Measurements from ENCODE around the gene FASLG. TPM values are rescaled to one million over a fixed set of nuclear protein-coding genes. Genes with fewer than 3 reads are reported as not detected.
A peak's percentile ranks its signal among the peaks of the same experiment; 100 is the strongest.

Gene FASLG
- total RNA-seq, 3 donors from 2014 or later (not counting 1 experiment from before 2014, with no cell fraction given): 22.1 to 44.5 (median 24.1) TPM

DNA sequence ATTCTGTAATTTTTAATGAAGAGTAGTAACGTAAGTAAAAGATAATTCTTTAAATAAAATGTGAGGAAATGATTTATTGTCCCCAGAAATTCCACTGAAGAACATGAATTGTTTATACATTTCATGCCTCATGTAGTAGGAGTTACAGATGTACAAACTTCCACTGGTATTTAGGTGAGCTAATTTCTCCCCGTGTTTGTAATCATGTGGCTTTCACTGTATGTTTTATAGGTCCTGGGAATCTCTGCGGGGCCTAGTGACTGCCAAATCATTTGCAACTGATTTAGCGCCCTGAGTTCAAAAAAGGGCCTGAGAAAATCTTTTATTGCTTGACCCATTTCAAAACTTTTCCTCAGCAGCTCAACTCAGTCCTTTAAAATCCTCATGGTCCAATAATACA lies 30.5 kb upstream of the FASLG start:
- no peaks in the 10 kb centered on the region for H3K27me3 Mint-ChIP-seq (ENCODE audit: low read depth in 2 of 2)
- peaks cover 28 to 30% of the 10 kb centered on the region in 2 donors for H3K4me1 Mint-ChIP-seq
- H3K9me3 ChIP-seq (ENCODE audit: control insufficient read depth, insufficient read depth, low read length): no peaks in the 10 kb centered on the region
- peak overlapping the region in 1 of 2 donors; percentile 32 for H3K27ac Mint-ChIP-seq
- 89% methylated on average over 4 of the region's 4 CpGs for WGBS (ENCODE audit: insufficient coverage)
- H3K36me3 Mint-ChIP-seq: no peaks in the 10 kb centered on the region
- no peaks in the 10 kb centered on the region for H3K9me3 Mint-ChIP-seq
- intact Hi-C loops (cut with micrococcal nuclease): no loop called here
- DNase-seq (no peak), ATAC-seq (no peak)
- TF ChIP-seq, protein P1, sequence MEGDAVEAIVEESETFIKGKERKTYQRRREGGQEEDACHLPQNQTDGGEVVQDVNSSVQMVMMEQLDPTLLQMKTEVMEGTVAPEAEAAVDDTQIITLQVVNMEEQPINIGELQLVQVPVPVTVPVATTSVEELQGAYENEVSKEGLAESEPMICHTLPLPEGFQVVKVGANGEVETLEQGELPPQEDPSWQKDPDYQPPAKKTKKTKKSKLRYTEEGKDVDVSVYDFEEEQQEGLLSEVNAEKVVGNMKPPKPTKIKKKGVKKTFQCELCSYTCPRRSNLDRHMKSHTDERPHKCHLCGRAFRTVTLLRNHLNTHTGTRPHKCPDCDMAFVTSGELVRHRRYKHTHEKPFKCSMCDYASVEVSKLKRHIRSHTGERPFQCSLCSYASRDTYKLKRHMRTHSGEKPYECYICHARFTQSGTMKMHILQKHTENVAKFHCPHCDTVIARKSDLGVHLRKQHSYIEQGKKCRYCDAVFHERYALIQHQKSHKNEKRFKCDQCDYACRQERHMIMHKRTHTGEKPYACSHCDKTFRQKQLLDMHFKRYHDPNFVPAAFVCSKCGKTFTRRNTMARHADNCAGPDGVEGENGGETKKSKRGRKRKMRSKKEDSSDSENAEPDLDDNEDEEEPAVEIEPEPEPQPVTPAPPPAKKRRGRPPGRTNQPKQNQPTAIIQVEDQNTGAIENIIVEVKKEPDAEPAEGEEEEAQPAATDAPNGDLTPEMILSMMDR (IDR thresholded peaks at IDR 0.05): no peak
- H3K4me3 ChIP-seq (ENCODE audit: low read length): no peak overlapping the region
- H3K27ac ChIP-seq (ENCODE audit: low read length): no peak overlapping the region
- no peaks in the 10 kb centered on the region for H3K36me3 ChIP-seq (ENCODE audit: control insufficient read depth, insufficient read depth, low read length)
- no peak overlapping the region for H3K4me3 Mint-ChIP-seq
- peaks cover 14% of the 10 kb centered on the region for H3K4me1 ChIP-seq (ENCODE audit: control insufficient read depth, insufficient read depth, low read length)
- H3K27me3 ChIP-seq (ENCODE audit: control insufficient read depth, insufficient read depth, low read length): no peaks in the 10 kb centered on the region

DNA sequence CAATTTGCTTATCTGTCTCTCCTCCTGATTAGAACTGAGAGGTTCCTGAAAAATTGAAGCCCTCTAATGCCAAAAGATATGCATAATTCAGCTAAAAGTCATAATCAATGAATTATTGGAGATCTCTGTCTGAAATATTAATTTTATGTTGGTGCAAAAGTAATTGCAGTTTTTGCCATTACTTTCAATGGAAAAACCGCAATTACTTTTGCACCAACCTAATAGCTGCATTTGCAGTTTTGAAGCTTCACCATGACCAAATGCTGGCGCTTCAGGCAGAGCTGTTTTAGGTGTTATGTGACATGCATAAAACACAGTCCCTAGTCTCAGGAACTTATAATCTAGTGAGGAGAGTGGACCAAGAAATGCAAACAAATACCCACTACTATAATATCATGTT lies 29.7 kb upstream of the FASLG start:
- Histone ChIP-seq H3K4me1 (ENCODE audit: control insufficient read depth, insufficient read depth, low read length) (peaks cover 14% of the 10 kb centered on the region), H3K27ac (ENCODE audit: low read length) (peak overlapping the region; percentile 63), H3K27me3 (ENCODE audit: control insufficient read depth, insufficient read depth, low read length) (no peaks in the 10 kb centered on the region), H3K9me3 (ENCODE audit: control insufficient read depth, insufficient read depth, low read length) (no peaks in the 10 kb centered on the region), H3K36me3 (ENCODE audit: control insufficient read depth, insufficient read depth, low read length) (no peaks in the 10 kb centered on the region), H3K4me3 (ENCODE audit: low read length) (no peak overlapping the region)
- H3K27me3 Mint-ChIP-seq (ENCODE audit: low read depth in 2 of 2): no peaks in the 10 kb centered on the region
- DNase-seq (no peak), ATAC-seq (peak in 1 of 3 donors; percentile 52)
- TF ChIP-seq, protein P1 (IDR thresholded peaks at IDR 0.05): no peak
- 75% methylated on average over 2 of the region's 2 CpGs for WGBS (ENCODE audit: insufficient coverage)
- peak overlapping the region; percentile 76 for H3K4me3 Mint-ChIP-seq
- peak overlapping the region; percentile 68 to 84 for H3K27ac Mint-ChIP-seq
- no peaks in the 10 kb centered on the region for H3K36me3 Mint-ChIP-seq
- peaks cover 28 to 30% of the 10 kb centered on the region in 2 donors for H3K4me1 Mint-ChIP-seq
- intact Hi-C loops (cut with micrococcal nuclease): no loop called here
- H3K9me3 Mint-ChIP-seq: no peaks in the 10 kb centered on the region

DNA sequence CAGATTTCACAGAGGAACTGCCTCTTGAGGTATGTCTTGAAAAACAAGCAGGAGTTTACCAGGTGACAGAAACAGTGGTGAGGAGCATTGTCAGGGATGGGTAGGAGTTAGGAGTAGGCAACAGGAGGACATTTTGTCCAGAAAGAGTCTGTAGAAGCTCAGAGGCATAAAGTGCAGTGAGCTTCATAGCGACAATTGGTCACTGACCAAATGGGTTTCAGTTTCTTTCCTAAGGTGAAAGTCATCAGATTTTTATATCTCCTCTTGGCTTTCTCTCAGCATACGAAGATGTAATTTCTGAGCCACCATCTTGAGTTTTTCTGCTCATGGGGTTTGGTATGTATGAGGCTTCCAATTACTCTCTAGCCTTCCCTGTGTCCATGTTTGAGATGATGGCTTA lies 29.3 kb upstream of the FASLG start:
- TF ChIP-seq, protein P1 (IDR thresholded peaks at IDR 0.05): no peak
- Histone ChIP-seq H3K4me3 (ENCODE audit: low read length) (no peak overlapping the region), H3K9me3 (ENCODE audit: control insufficient read depth, insufficient read depth, low read length) (no peaks in the 10 kb centered on the region), H3K36me3 (ENCODE audit: control insufficient read depth, insufficient read depth, low read length) (no peaks in the 10 kb centered on the region), H3K27me3 (ENCODE audit: control insufficient read depth, insufficient read depth, low read length) (no peaks in the 10 kb centered on the region), H3K27ac (ENCODE audit: low read length) (peak overlapping the region; percentile 63), H3K4me1 (ENCODE audit: control insufficient read depth, insufficient read depth, low read length) (peaks cover 14% of the 10 kb centered on the region)
- intact Hi-C loops (cut with micrococcal nuclease): no loop called here
- 44% methylated on average over 2 of the region's 2 CpGs for WGBS (ENCODE audit: insufficient coverage)
- Mint-ChIP-seq H3K36me3 (no peaks in the 10 kb centered on the region), H3K4me1 (peaks cover 28 to 30% of the 10 kb centered on the region in 2 donors), H3K4me3 (peak overlapping the region; percentile 76), H3K27ac (peak overlapping the region; percentile 68 to 84), H3K27me3 (ENCODE audit: low read depth in 2 of 2) (no peaks in the 10 kb centered on the region), H3K9me3 (no peaks in the 10 kb centered on the region)
- ATAC-seq: peak; percentile 63 to 83 (median 70)
- no peak for DNase-seq
